Heart left ventricle (tissue), 16 donors: Measurements from ENCODE around the gene SH2D5. TPM values are rescaled to one million over a fixed set of nuclear protein-coding genes. Genes with fewer than 3 reads are reported as not detected.

Experiments
- ATAC-seq, 4 donors: fragments of 200-7000 bp; cut with Tn5 transposase; one replicate each; pipeline ENCODE4 v1.9.1; 2020 to 2022; ENCODE audit warnings: moderate library complexity in 4 of 4, mild to moderate bottlenecking in 3 of 4, moderate number of reproducible peaks in 1 of 4
- DNase-seq, 5 donors: peaks; one replicate each; pipeline ENCODE4 v3.0.0-alpha.2; 2020
- H3K27ac ChIP-seq, 12 donors: fragments of 200-600 bp; sonication (generic) in 4 of 12; one replicate each; pipeline versions ENCODE4 v1.5.0 to v1.8.0; 2016 to 2022; ENCODE audit warnings: mild to moderate bottlenecking in 2 of 12
- H3K27me3 ChIP-seq, 9 donors: fragments of 200-600 bp; sonication (generic) in 2 of 9; one replicate each; pipeline versions ENCODE4 v1.5.1 to v1.8.0; 2016 to 2022; ENCODE audit warnings: mild to moderate bottlenecking in 3 of 9
- H3K36me3 ChIP-seq, 9 donors: fragments of 200-600 bp; sonication (generic) in 2 of 9; one replicate each; pipeline versions ENCODE4 v1.5.0 to v1.8.0; 2018 to 2022; ENCODE audit warnings: mild to moderate bottlenecking in 2 of 9
- H3K4me1 ChIP-seq, 12 donors: fragments of 200-600 bp; sonication (generic) in 4 of 12; one replicate each; pipeline versions ENCODE4 v1.5.0 to v1.8.0; 2016 to 2022; ENCODE audit warnings: mild to moderate bottlenecking in 3 of 12
- H3K4me3 ChIP-seq, 12 donors: fragments of 200-600 bp; sonication (generic) in 4 of 12; one replicate each; pipeline versions ENCODE4 v1.5.0 to v1.8.0; 2017 to 2022; ENCODE audit warnings: mild to moderate bottlenecking in 9 of 12, moderate library complexity in 4 of 12
- H3K9me3 ChIP-seq, 12 donors: fragments of 200-600 bp; sonication (generic) in 4 of 12; one replicate each; pipeline versions ENCODE4 v1.5.0 to v1.8.0; 2016 to 2022; ENCODE audit warnings: mild to moderate bottlenecking in 1 of 12
- CTCF ChIP-seq, 12 donors: fragments of 200-600 bp; sonication (generic) in 4 of 12; IDR thresholded peaks; one replicate each; pipeline versions ENCODE4 v1.5.0 to v1.8.0; 2018 to 2022; ENCODE audit warnings: antibody characterized with exemption in 12 of 12, mild to moderate bottlenecking in 5 of 12
- POLR2A ChIP-seq, 2 donors: fragments of 450-650 bp; IDR thresholded peaks; one replicate each; pipeline ENCODE4 v1.6.1; 2017; ENCODE audit warnings: antibody characterized with exemption in 2 of 2, mild to moderate bottlenecking in 2 of 2, moderate library complexity in 2 of 2
- WGBS, 4 donors: extraction: QIAGEN DNeasy Blood & Tissue Kit in 2 of 4; methylation state at CpG; one replicate each; pipeline versions ENCODE4 v1.1.5 to v1.1.7; 2013 to 2018; 5-methylcytosine and 5-hydroxymethylcytosine counted together
- intact Hi-C, 10 donors: fragments of 100-400 bp; cut with DNase I; formaldehyde crosslinking; loops; one replicate each; pipeline versions ENCODE4 v1.11.1 to v1.14.2; 2022
- polyA plus RNA-seq, 2 donors: library from polyadenylated mRNA; stranded (reverse); fragments of 200-250 nt; gene quantifications; one replicate each; pipeline ENCODE4 v1.2.3, GENCODE V29; 2013
- total RNA-seq, 9 donors: library from RNA; depleted of rRNA in 2 of 9; stranded (reverse); fragments of >200 nt in 2 of 9; fragmentation: NEBNext Ultra II Directional in 3 of 9; extraction: Animal tissue kit (Norgen Biotek cat#: 25700) in 3 of 9; gene quantifications; one replicate each; pipeline versions ENCODE4 v1.1.0 to v1.2.4, GENCODE V29; 2016 to 2023
- donor health status: ischemic (EF 13 %, LVEDD 7.1; RV severe dilation, severe dysfunction).
- donor health status: healthy with polysubstance abuse.
- donor health status: DM: no; HTN: yes; CAD: no.
- donor health status: DM: no; HTN: no; CAD: no.
- donor health status: ischemic (EF 25% LVEDD 6.9; RV normal size, moderate dysfunction).
- donor health status: ischemic (EF 25% LVEDD 5.7; RV mildly dilated, moderate dysfunction).
- donor health status: healthy.
- donor health status: DM: yes; HTN: yes; CAD: no.
- donor health status: ischemic (EF 35%, LVEDD 5.7; RV mildly dilated, moderate dysfunction).
- donor health status: nonischemic (EF 11% LVEDD 7.7; RV severe dilation, severe dysfunction).
- donor health status: DM: yes; HTN: yes; CAD: no.
- donor health status: PGD.
- donor health status: ischemic (EF 29% LVEDD 5.4; RV normal size, mild dysfunction).
- donor health status: nonischemic (EF 23%, LVEDD 6.1; RV moderate dilation, normal function).

The SH2D5 gene
- total and polyA plus RNA-seq, 11 donors = 0.30 to 12.4 (median 0.67) TPM; not detected in 8

GRCh38 chr1:20708057-20708456 is 24.4 kb downstream of the SH2D5 start:
- no peak for DNase-seq
- 76 to 86% (median 83%) methylated on average over 6 of the region's 6 CpGs for WGBS, 4 donors
- Histone ChIP-seq H3K27ac (no peak overlapping the region), H3K4me3 (no peak overlapping the region), H3K27me3 (peaks cover 0 to 12% (median 0%) of the 10 kb centered on the region in 9 donors), H3K36me3 (no peaks in the 10 kb centered on the region), H3K4me1 (no peaks in the 10 kb centered on the region), H3K9me3 (no peaks in the 10 kb centered on the region)
- intact Hi-C loops = no loop called here
- TF ChIP-seq POLR2A (IDR thresholded peaks at IDR 0.05) = no peak
- TF ChIP-seq CTCF (IDR thresholded peaks at IDR 0.05) = no peak
- no peak for ATAC-seq

GRCh38 chr1:20706841-20707240 is 25.7 kb downstream of the SH2D5 start:
- H3K9me3 ChIP-seq = no peaks in the 10 kb centered on the region
- peaks cover 0 to 8% (median 0%) of the 10 kb centered on the region in 9 donors for H3K27me3 ChIP-seq
- WGBS, 4 donors = 49 to 61% (median 53%) methylated on average over 5 of the region's 5 CpGs
- intact Hi-C loops = no loop called here
- ATAC-seq = no peak
- no peak overlapping the region for H3K4me3 ChIP-seq
- H3K27ac ChIP-seq = no peak overlapping the region
- DNase-seq = no peak
- no peaks in the 10 kb centered on the region for H3K4me1 ChIP-seq
- no peak for TF ChIP-seq POLR2A (IDR thresholded peaks at IDR 0.05)
- TF ChIP-seq CTCF (IDR thresholded peaks at IDR 0.05) = no peak
- H3K36me3 ChIP-seq = no peaks in the 10 kb centered on the region

GRCh38 chr1:20705203-20705755 is 27.2 kb downstream of the SH2D5 start:
- no peaks in the 10 kb centered on the region for H3K27me3 ChIP-seq
- no peaks in the 10 kb centered on the region for H3K4me1 ChIP-seq
- no peak overlapping the region for H3K27ac ChIP-seq
- no peak for ATAC-seq
- intact Hi-C loops = no loop called here
- no peak for DNase-seq
- H3K36me3 ChIP-seq = no peaks in the 10 kb centered on the region
- WGBS, 4 donors = 58 to 71% (median 65%) methylated on average over 14 to 15 of the region's 15 CpGs
- H3K9me3 ChIP-seq = no peaks in the 10 kb centered on the region
- H3K4me3 ChIP-seq = no peak overlapping the region
- no peak for TF ChIP-seq CTCF (IDR thresholded peaks at IDR 0.05)
- TF ChIP-seq POLR2A (IDR thresholded peaks at IDR 0.05) = no peak

DNA sequence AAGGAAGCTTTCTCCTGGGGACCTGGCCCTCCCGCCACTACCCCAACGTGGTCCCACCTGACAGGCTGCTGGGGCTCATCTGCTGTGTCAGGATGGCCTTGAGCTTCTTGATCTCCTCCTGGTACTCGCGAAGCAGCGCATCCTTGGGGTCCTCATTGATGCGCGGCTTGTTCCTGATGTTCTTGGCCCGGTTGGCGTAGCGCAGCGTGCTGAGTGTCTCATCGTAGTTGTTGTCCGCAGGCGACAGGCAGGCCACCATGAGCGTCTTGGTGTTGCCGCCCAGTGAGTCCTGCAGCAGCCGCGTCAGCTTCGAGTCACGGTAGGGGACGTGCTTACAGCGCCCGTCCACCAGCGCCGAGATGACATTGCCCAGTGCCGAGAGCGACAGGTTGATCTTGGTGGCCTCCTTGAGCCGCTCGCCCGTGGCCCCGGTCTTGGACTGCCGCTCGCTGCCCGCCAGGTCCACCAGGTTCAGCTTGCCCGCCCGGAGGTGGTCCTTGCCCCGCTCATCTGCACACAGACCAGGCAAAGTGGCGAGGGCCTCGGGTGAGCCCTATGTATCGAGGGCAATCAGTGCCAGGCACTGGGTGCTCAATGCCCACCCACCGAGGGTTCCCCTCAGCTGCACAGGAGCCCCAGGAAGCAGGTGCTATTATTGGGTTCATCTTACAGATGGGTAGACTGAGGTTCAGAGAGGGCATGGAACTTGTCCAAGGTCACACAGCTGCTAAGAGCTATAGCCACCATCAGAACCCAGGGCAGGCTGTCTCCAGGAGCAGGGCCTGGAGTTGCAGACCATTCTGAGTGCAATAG is 27.9 kb downstream of the SH2D5 start:
- TF ChIP-seq CTCF (IDR thresholded peaks at IDR 0.05) = no peak
- no peak for TF ChIP-seq POLR2A (IDR thresholded peaks at IDR 0.05)
- DNase-seq (no peak), ATAC-seq (no peak)
- H3K36me3 ChIP-seq = no peaks in the 10 kb centered on the region
- H3K27me3 ChIP-seq = no peaks in the 10 kb centered on the region
- WGBS, 4 donors = 93 to 97% (median 95%) methylated on average over 27 to 41 of the region's 41 CpGs
- H3K9me3 ChIP-seq = no peaks in the 10 kb centered on the region
- H3K27ac ChIP-seq = no peak overlapping the region
- H3K4me3 ChIP-seq = no peak overlapping the region
- no peaks in the 10 kb centered on the region for H3K4me1 ChIP-seq
- intact Hi-C loops = no loop called here
